CD4-positive, alpha-beta T cell (primary cell): Measurements from ENCODE around the gene ZNF532. TPM values are rescaled to one million over a fixed set of nuclear protein-coding genes. Genes with fewer than 3 reads are reported as not detected.

Experiments used
- ATAC-seq: fragments of 200-7000 bp; cut with Tn5 transposase; one replicate; pipeline ENCODE4 v1.10.0; 2022; ENCODE audit warnings: mild to moderate bottlenecking; ENCODE audit not compliant: poor library complexity
- CTCF ChIA-PET: fragments of 350-600 bp; sonication (Branson Sonifier 250); formaldehyde crosslinking; loops from one replicate; lab custom pipeline; 2021; ENCODE audit warnings: antibody characterized with exemption, inconsistent platforms; lab: Charles Lee
- POLR2A ChIA-PET: fragments of 350-600 bp; sonication (Branson Sonifier 250); formaldehyde crosslinking; loops from one replicate; lab custom pipeline; 2021; ENCODE audit warnings: antibody characterized with exemption, inconsistent platforms; lab: Charles Lee
- DNase-seq, 14 experiments: peaks; one replicate each; pipeline ENCODE4 v3.0.0-alpha.2; 2013 to 2020; ENCODE audit warnings: mixed read lengths in 2 of 14
- H3K27ac ChIP-seq, 2 donors: one replicate each; pipeline versions ENCODE4 v1.5.1 to v1.7.0; 2013; ENCODE audit warnings: low read length in 2 of 2, low read depth in 1 of 2, mild to moderate bottlenecking in 1 of 2
- H3K27me3 ChIP-seq, 2 experiments: 1 replicate in 1 of 2; 2 replicates in 1 of 2; pipeline versions ENCODE4 v1.6.1 to v1.7.0; 2013; ENCODE audit warnings: low read length in 2 of 2, control low read depth in 1 of 2, mild to moderate bottlenecking in 1 of 2, moderate library complexity in 1 of 2; ENCODE audit not compliant: insufficient read depth in 2 of 2, control insufficient read depth in 1 of 2
- H3K36me3 ChIP-seq: one replicate; pipeline ENCODE4 v1.6.1; 2013; ENCODE audit warnings: low read length, control low read depth; ENCODE audit not compliant: insufficient read depth
- H3K4me1 ChIP-seq: one replicate; pipeline ENCODE4 v1.6.1; 2013; ENCODE audit warnings: low read length, control low read depth; ENCODE audit not compliant: insufficient read depth
- H3K4me3 ChIP-seq: one replicate; pipeline ENCODE4 v1.5.1; 2013; ENCODE audit warnings: mild to moderate bottlenecking, low read length, moderate library complexity
- H3K9me3 ChIP-seq, 2 experiments: 1 replicate in 1 of 2; 2 replicates in 1 of 2; pipeline versions ENCODE4 v1.6.1 to v1.7.0; 2013; ENCODE audit warnings: low read length in 2 of 2, mild to moderate bottlenecking in 2 of 2, control low read depth in 1 of 2, moderate library complexity in 1 of 2; ENCODE audit not compliant: control insufficient read depth in 1 of 2, insufficient read depth in 1 of 2
- H3K27ac Mint-ChIP-seq: one replicate; pipeline ENCODE4 v1.8.0; 2020; ENCODE audit warnings: mixed read lengths
- H3K27me3 Mint-ChIP-seq: one replicate; pipeline ENCODE4 v1.8.0; 2021; ENCODE audit warnings: mixed read lengths
- H3K36me3 Mint-ChIP-seq: one replicate; pipeline ENCODE4 v1.8.0; 2021; ENCODE audit warnings: low read depth, mixed read lengths
- H3K4me1 Mint-ChIP-seq: one replicate; pipeline ENCODE4 v1.8.0; 2021; ENCODE audit warnings: low read depth, mixed read lengths
- H3K4me3 Mint-ChIP-seq: one replicate; pipeline ENCODE4 v1.8.0; 2020; ENCODE audit warnings: mild to moderate bottlenecking, mixed read lengths
- H3K9me3 Mint-ChIP-seq: one replicate; pipeline ENCODE4 v1.8.0; 2020; ENCODE audit warnings: mixed read lengths
- intact Hi-C, 2 experiments: fragments of 100-400 bp; cut with DNase I in 1 of 2; cut with micrococcal nuclease in 1 of 2; formaldehyde crosslinking; loops; one replicate each; pipeline versions ENCODE4 v1.15.1 to v1.9.0; 2023 to 2025; cut with DNase I, micrococcal nuclease
- total RNA-seq, 174 experiments: library from RNA in 2 of 174; stranded (reverse) in 2 of 174; gene quantifications; one replicate each; pipeline ENCODE4 v1.2.3 and lab custom pipeline; 2021 to 2026
- TF ChIP-seq, protein P1 (sequence below): fragments of 200-600 bp; IDR thresholded peaks from one replicate; pipeline ENCODE4 v1.8.0; 2022; ENCODE audit warnings: antibody characterized with exemption, mild to moderate bottlenecking

The ZNF532 gene
- total RNA-seq, 2 experiments from 2014 or later = 9.8 to 9.9 TPM

DNA sequence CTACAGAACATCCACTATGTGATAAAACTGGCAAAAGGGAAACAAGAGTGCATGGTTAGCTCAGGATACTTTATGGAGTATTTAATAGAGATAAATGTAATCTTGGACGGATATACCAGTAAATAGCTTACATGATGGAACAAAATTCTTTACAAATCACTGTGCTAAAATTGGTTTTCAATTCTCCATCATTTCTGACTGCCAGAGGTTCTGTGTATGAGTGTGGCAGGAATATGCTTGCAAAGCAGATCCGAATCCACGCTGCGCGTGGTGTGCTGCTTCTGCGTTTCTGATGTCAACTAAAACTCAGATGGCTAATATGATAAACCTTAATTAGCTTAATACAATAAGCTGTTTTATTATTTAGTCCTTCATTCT is 2.1 kb downstream of the ZNF532 start:
- H3K4me1 Mint-ChIP-seq = peaks cover 5% of the 10 kb centered on the region
- no peaks in the 10 kb centered on the region for H3K9me3 Mint-ChIP-seq
- Histone ChIP-seq H3K4me1 (peaks cover 8% of the 10 kb centered on the region), H3K27ac (no peak overlapping the region), H3K27me3 (peaks cover 28 to 42% of the 10 kb centered on the region in 2 experiments), H3K9me3 (peaks cover 0 to 3% of the 10 kb centered on the region in 2 experiments), H3K4me3 (no peak overlapping the region), H3K36me3 (no peaks in the 10 kb centered on the region)
- peaks cover 79% of the 10 kb centered on the region for H3K27me3 Mint-ChIP-seq
- peaks cover 11% of the 10 kb centered on the region for H3K36me3 Mint-ChIP-seq
- POLR2A ChIA-PET = no interaction called here
- H3K27ac Mint-ChIP-seq = no peak overlapping the region
- intact Hi-C loops = no loop called here
- no peak overlapping the region for H3K4me3 Mint-ChIP-seq
- no peak for DNase-seq
- ATAC-seq = no peak
- CTCF ChIA-PET = no interaction called here
- TF ChIP-seq, protein P1, sequence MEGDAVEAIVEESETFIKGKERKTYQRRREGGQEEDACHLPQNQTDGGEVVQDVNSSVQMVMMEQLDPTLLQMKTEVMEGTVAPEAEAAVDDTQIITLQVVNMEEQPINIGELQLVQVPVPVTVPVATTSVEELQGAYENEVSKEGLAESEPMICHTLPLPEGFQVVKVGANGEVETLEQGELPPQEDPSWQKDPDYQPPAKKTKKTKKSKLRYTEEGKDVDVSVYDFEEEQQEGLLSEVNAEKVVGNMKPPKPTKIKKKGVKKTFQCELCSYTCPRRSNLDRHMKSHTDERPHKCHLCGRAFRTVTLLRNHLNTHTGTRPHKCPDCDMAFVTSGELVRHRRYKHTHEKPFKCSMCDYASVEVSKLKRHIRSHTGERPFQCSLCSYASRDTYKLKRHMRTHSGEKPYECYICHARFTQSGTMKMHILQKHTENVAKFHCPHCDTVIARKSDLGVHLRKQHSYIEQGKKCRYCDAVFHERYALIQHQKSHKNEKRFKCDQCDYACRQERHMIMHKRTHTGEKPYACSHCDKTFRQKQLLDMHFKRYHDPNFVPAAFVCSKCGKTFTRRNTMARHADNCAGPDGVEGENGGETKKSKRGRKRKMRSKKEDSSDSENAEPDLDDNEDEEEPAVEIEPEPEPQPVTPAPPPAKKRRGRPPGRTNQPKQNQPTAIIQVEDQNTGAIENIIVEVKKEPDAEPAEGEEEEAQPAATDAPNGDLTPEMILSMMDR = no peak

DNA sequence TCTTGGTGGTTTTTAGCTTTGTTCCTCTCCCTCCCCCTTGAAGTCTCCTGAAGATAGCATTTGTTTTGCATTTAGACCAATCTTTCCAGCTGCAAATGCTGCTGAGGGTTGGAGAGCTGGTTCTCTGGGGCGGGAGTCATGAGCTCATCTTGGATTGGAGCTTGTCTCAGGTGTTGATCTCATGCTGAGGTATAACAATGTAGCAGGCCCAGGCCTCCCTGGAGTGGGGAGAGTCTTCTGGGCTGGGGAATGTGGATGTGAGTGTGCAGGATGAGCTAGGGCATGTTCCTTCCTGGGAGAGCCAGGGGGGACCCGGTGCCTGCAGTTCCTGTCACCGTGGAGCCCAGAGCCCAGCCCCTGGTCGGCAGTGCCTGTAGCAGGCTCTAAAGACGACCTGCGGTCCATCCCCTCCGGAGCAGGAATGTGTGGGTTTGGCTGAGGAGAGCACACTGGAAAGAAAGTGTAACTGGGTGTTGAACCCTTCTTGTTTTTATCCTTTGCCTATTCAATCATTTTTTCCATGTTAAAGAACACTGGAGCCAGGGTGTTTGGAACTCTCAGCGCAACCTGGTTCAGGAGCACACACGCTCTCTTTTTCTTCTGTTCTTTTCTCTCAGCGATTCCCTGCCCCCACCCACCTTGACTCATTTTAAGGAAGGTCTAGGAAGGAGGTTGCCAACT is 2.7 kb downstream of the ZNF532 start:
- peaks cover 79% of the 10 kb centered on the region for H3K27me3 Mint-ChIP-seq
- POLR2A ChIA-PET = no interaction called here
- TF ChIP-seq, protein P1 = no peak
- DNase-seq (no peak), ATAC-seq (no peak)
- H3K4me3 Mint-ChIP-seq = no peak overlapping the region
- Histone ChIP-seq H3K27me3 (peaks cover 25 to 38% of the 10 kb centered on the region in 2 experiments), H3K4me1 (peaks cover 8% of the 10 kb centered on the region), H3K27ac (no peak overlapping the region), H3K9me3 (peaks cover 0 to 3% of the 10 kb centered on the region in 2 experiments), H3K4me3 (no peak overlapping the region), H3K36me3 (no peaks in the 10 kb centered on the region)
- CTCF ChIA-PET = no interaction called here
- H3K9me3 Mint-ChIP-seq = no peaks in the 10 kb centered on the region
- intact Hi-C loops = no loop called here
- peaks cover 5% of the 10 kb centered on the region for H3K4me1 Mint-ChIP-seq
- H3K36me3 Mint-ChIP-seq = peaks cover 11% of the 10 kb centered on the region
- no peak overlapping the region for H3K27ac Mint-ChIP-seq

DNA sequence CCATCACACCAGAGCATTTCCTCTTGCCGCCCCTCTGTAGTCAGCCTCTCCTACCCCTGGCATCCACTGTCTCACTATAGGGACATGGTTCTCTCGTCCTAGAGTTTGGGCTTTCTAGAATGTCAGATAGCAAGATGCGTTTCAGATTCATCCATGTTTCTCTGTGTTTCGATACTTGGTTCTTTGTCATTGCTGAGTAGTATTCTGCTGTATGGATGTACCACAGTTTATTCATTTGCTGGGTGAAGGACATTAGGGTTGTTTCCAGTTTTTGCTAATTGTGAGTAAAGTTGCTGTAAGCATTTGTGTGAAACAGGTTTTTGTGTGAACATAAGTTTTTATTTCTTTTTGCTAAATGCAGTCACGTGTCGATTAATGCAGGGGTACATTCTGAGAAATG is 3.8 kb downstream of the ZNF532 start:
- no peak overlapping the region for H3K4me3 ChIP-seq
- H3K27ac ChIP-seq = no peak overlapping the region
- intact Hi-C loops = no loop called here
- Mint-ChIP-seq H3K9me3 (no peaks in the 10 kb centered on the region), H3K27ac (no peak overlapping the region), H3K4me3 (no peak overlapping the region), H3K36me3 (peaks cover 11% of the 10 kb centered on the region), H3K27me3 (peaks cover 79% of the 10 kb centered on the region), H3K4me1 (no peaks in the 10 kb centered on the region)
- POLR2A ChIA-PET = no interaction called here
- peaks cover 0 to 3% of the 10 kb centered on the region in 2 experiments for H3K9me3 ChIP-seq
- H3K4me1 ChIP-seq = peaks cover 3% of the 10 kb centered on the region
- DNase-seq (no peak), ATAC-seq (no peak)
- H3K27me3 ChIP-seq = peaks cover 21 to 32% of the 10 kb centered on the region in 2 experiments
- no peaks in the 10 kb centered on the region for H3K36me3 ChIP-seq
- TF ChIP-seq, protein P1 = no peak
- CTCF ChIA-PET = no interaction called here
